Measurements from ENCODE around the gene GRID2. TPM values are rescaled to one million over a fixed set of nuclear protein-coding genes. Genes with fewer than 3 reads are reported as not detected.

GRID2 gene
- total RNA-seq, 1 donor from 2014 or later, result 0.17 TPM

DNA sequence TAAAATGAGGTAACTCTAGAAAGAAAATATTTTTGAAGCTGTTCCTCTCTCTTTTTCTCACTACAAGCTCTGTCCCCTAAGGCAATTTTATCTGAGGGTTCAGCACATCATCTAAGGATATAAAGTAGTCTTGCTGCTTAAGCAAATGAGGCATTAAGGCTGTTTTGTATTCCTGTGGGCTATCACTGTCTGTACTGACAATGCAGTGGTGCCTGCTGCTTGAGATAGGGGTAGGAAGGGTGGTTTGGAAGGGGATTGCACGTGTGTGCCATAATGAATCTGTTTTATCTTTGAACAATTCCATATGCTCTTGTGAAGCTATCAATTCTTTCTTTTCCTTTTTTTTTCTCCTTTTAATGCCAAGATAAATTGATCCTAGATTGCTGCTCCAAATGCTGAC, 1396.8 kb downstream of the GRID2 start:
- H3K27ac ChIP-seq, result no peak overlapping the region
- H3F3A ChIP-seq (ENCODE audit: low read depth), result no peaks in the 10 kb centered on the region
- TF ChIP-seq EZH2 (IDR thresholded peaks at IDR 0.05) (no peak), EZH2phosphoT487 (IDR thresholded peaks at IDR 0.05) (no peak)
- TF ChIP-seq, protein P1, sequence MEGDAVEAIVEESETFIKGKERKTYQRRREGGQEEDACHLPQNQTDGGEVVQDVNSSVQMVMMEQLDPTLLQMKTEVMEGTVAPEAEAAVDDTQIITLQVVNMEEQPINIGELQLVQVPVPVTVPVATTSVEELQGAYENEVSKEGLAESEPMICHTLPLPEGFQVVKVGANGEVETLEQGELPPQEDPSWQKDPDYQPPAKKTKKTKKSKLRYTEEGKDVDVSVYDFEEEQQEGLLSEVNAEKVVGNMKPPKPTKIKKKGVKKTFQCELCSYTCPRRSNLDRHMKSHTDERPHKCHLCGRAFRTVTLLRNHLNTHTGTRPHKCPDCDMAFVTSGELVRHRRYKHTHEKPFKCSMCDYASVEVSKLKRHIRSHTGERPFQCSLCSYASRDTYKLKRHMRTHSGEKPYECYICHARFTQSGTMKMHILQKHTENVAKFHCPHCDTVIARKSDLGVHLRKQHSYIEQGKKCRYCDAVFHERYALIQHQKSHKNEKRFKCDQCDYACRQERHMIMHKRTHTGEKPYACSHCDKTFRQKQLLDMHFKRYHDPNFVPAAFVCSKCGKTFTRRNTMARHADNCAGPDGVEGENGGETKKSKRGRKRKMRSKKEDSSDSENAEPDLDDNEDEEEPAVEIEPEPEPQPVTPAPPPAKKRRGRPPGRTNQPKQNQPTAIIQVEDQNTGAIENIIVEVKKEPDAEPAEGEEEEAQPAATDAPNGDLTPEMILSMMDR (IDR thresholded peaks at IDR 0.05), result no peak
- H3K4me2 ChIP-seq, result no peak overlapping the region
- no peaks in the 10 kb centered on the region for H3K27me3 Mint-ChIP-seq (ENCODE audit: insufficient read depth, low read depth)
- H3K4me1 Mint-ChIP-seq, result no peaks in the 10 kb centered on the region
- no peaks in the 10 kb centered on the region for H3K9me3 ChIP-seq (ENCODE audit: low read depth)
- DNase-seq (ENCODE audit: low spot score), result peak; percentile 45
- H3K4me1 ChIP-seq, result peaks cover 10% of the 10 kb centered on the region
- H4K20me1 ChIP-seq (ENCODE audit: low read depth), result no peaks in the 10 kb centered on the region
- H3K36me3 ChIP-seq, result no peaks in the 10 kb centered on the region
- no peak overlapping the region for H3K9ac ChIP-seq
- no peaks in the 10 kb centered on the region for H3K36me3 Mint-ChIP-seq
- H3K79me2 ChIP-seq (ENCODE audit: low read depth), result no peaks in the 10 kb centered on the region
- peaks cover 4% of the 10 kb centered on the region for H3K9me3 Mint-ChIP-seq
- H3K4me3 ChIP-seq, result no peak overlapping the region
- H3K27me3 ChIP-seq, result no peaks in the 10 kb centered on the region
- no peak overlapping the region for H3K4me3 Mint-ChIP-seq
- no peak overlapping the region for H3K27ac Mint-ChIP-seq
- no peak overlapping the region for H2AFZ ChIP-seq (replicated peaks)

DNA sequence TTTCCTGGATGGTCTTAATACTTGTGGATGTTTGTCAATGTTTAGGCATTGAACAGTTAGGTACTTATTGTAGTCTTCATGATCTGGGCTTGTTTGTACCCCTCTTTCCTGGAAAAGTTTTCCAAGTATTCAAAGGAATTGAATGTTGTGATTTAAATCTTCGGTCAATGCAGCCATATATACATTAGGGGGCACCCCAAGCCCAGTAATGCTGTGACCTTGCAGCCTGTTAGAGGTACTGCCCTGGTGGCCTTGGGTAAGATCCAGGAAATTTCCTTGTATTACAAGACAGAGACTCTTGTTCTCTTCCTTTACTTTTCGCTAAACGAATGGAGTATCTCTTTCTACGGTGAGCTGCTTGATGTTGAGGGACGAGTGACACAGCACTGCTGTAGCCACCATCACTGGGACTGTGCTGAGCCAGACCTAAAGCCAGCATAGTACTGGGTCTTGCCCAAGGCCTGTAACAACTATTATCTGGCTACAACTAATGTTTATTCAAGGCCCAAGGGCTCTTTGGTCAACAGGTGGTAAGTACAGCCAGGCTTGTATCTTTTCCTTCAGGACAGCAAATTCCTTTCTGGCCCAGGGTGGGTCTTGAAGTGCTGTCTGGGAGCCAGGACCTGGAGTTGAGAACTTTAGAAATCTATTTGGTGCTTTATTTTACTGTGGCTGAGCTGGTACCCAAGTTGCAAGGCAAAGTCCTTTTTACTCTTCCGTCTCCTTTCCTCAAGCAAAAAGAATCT, 1406.5 kb downstream of the GRID2 start:
- Histone ChIP-seq H3K9me3 (ENCODE audit: low read depth) (no peaks in the 10 kb centered on the region), H2AFZ (replicated peaks) (peak overlapping the region; percentile 29), H3K4me1 (no peaks in the 10 kb centered on the region), H3K4me2 (no peak overlapping the region), H3K4me3 (no peak overlapping the region), H3K79me2 (ENCODE audit: low read depth) (no peaks in the 10 kb centered on the region), H3K9ac (no peak overlapping the region), H3F3A (ENCODE audit: low read depth) (no peaks in the 10 kb centered on the region), H3K27ac (no peak overlapping the region), H3K36me3 (no peaks in the 10 kb centered on the region), H3K27me3 (no peaks in the 10 kb centered on the region), H4K20me1 (ENCODE audit: low read depth) (no peaks in the 10 kb centered on the region)
- Mint-ChIP-seq H3K27ac (no peak overlapping the region), H3K9me3 (peaks cover 7% of the 10 kb centered on the region), H3K36me3 (no peaks in the 10 kb centered on the region), H3K4me1 (no peaks in the 10 kb centered on the region), H3K27me3 (ENCODE audit: insufficient read depth, low read depth) (no peaks in the 10 kb centered on the region), H3K4me3 (no peak overlapping the region)
- peak; percentile 65 for DNase-seq (ENCODE audit: low spot score)
- TF ChIP-seq, protein P1 (IDR thresholded peaks at IDR 0.05), result peak; percentile 68
- TF ChIP-seq EZH2 (IDR thresholded peaks at IDR 0.05), result no peak

DNA sequence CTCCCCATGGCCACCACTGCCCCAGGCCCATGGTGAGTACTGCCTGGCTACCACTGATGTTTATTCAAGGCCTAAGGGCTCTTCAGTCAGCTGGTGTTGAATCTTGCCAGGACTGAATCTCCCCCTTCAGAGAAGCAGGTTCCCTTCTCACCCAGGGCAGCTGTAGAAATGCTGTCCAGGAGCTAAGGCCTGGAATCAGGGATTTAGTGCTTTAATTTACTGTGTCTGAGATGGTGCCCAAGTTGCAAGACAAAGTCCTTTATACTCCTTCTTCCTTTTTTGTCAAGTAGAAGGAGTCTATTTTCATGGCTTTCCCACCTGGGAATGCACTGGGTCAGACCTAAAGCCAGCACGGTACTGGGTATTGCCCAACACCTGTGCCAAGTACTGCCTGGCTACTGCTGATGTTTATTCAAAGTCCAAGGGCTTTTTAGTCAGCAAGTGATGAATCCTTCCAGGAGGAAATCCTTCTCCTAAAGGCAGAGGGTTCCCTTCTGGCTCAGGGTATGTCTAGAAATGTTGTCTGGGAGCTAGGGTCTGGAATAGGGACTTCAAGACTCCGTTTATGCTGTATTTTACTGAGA, 1407.2 kb downstream of the GRID2 start:
- no peaks in the 10 kb centered on the region for H3K27me3 Mint-ChIP-seq (ENCODE audit: insufficient read depth, low read depth)
- Histone ChIP-seq H3K4me2 (no peak overlapping the region), H3K9ac (no peak overlapping the region), H3K79me2 (ENCODE audit: low read depth) (no peaks in the 10 kb centered on the region), H3K9me3 (ENCODE audit: low read depth) (no peaks in the 10 kb centered on the region), H3K27ac (no peak overlapping the region), H3K4me3 (no peak overlapping the region), H3F3A (ENCODE audit: low read depth) (no peaks in the 10 kb centered on the region), H3K27me3 (no peaks in the 10 kb centered on the region), H4K20me1 (ENCODE audit: low read depth) (no peaks in the 10 kb centered on the region), H2AFZ (replicated peaks) (peak overlapping the region; percentile 53), H3K36me3 (no peaks in the 10 kb centered on the region), H3K4me1 (no peaks in the 10 kb centered on the region)
- H3K4me3 Mint-ChIP-seq, result no peak overlapping the region
- no peaks in the 10 kb centered on the region for H3K4me1 Mint-ChIP-seq
- no peak for DNase-seq (ENCODE audit: low spot score)
- peaks cover 3% of the 10 kb centered on the region for H3K9me3 Mint-ChIP-seq
- H3K36me3 Mint-ChIP-seq, result no peaks in the 10 kb centered on the region
- TF ChIP-seq, protein P1 (IDR thresholded peaks at IDR 0.05), result no peak
- TF ChIP-seq EZH2 (IDR thresholded peaks at IDR 0.05), result no peak
- no peak for TF ChIP-seq EZH2phosphoT487 (IDR thresholded peaks at IDR 0.05)
- H3K27ac Mint-ChIP-seq, result no peak overlapping the region
